NB4 (cell line): ENCODE data around the gene SLAMF7.

Experiments
- POLR2A ChIP-seq: IDR thresholded peaks from 2 replicates; pipeline ENCODE4 v1.6.1; 2011; ENCODE audit warnings: mild to moderate bottlenecking; ENCODE audit not compliant: insufficient read length; ENCODE audit errors: extremely low read depth
- TF ChIP-seq, protein P1 (sequence below): IDR thresholded peaks from one replicate; pipeline ENCODE4 v1.5.1; 2012; ENCODE audit warnings: low read depth, low read length

DNA sequence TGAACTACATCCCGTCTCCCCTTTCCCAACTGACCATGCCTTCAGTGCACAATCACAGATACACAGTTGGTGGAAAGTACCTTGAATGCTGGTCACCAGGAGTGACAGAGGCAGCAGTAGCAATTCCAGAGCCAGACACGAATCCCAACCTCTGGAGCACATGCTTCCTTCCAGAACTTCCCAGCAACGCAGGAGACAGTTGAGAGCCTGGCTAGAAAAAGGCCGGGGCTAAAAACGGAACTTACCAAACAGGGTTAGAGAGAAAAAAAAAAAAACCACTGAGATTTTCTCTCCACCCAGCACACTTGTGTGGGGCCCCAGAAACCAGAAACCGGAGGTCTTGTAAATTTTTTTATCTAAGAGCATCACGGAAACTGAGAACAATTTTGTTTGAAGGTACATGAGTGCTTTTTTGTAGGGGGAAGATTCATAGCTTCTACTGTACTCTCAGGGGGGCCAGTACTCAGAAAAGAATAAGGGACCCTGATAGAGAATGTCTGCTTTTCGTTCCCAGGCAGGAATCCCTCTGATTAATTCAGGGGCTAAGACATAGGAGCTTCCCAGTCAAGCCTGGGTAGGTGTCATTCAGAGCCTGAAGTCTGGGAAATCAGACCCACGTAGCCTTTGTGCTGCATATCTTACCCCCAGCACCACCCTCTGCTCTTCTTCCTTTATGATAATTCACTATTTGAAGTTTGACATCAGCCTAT, 27.3 kb upstream of the SLAMF7 start, which contains the start of gene CD48:
- TF ChIP-seq POLR2A = no peak
- TF ChIP-seq, protein P1, sequence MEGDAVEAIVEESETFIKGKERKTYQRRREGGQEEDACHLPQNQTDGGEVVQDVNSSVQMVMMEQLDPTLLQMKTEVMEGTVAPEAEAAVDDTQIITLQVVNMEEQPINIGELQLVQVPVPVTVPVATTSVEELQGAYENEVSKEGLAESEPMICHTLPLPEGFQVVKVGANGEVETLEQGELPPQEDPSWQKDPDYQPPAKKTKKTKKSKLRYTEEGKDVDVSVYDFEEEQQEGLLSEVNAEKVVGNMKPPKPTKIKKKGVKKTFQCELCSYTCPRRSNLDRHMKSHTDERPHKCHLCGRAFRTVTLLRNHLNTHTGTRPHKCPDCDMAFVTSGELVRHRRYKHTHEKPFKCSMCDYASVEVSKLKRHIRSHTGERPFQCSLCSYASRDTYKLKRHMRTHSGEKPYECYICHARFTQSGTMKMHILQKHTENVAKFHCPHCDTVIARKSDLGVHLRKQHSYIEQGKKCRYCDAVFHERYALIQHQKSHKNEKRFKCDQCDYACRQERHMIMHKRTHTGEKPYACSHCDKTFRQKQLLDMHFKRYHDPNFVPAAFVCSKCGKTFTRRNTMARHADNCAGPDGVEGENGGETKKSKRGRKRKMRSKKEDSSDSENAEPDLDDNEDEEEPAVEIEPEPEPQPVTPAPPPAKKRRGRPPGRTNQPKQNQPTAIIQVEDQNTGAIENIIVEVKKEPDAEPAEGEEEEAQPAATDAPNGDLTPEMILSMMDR = no peak
